GM15510 (cell line): ENCODE results near the gene WDR17.

ENCODE experiments used
- POLR2A ChIP-seq: IDR thresholded peaks from 3 replicates; pipeline ENCODE4 v1.6.1; 2011; ENCODE audit warnings: borderline replicate concordance; ENCODE audit not compliant: insufficient read length; ENCODE audit errors: extremely low read depth

The WDR17 gene

DNA sequence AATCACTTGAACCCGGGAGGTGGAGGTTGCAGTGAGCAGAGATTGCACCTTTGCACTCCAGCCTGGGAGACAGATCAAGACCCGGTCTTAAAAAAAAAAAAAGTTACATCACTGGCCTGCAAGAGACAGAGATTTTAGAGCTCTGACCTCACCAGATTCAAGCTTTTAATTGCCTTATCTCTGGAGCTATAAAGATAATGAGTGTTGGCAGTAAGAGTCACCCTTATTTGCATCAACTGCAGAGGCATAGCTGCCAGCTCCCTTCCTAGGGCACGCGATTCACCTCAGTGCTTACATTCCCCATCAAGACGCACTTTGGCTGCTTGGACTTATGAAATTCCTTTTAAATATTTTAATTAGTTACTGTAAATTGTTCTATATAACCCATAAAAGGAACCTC is 142.2 kb downstream of the WDR17 start:
- TF ChIP-seq POLR2A, result no peak

DNA sequence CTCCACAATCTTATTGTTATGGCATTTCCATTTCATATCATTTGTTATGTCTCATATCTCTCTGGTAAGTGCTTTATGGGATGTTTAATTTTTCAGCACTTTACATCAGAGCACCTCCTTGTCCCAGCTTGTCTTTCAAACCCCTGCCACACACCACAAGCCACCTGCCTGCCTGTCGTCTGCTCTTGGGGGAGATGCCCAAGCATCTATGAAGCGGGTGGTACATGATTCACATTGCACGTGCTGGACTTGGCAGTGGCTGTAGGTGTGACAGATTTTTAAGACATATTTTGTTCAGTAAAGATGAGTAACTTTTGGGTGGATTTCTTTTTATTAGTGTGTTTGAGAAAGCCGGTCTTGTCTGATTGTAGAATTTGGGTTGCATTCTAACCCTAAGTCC is 143.9 kb downstream of the WDR17 start:
- no peak for TF ChIP-seq POLR2A

DNA sequence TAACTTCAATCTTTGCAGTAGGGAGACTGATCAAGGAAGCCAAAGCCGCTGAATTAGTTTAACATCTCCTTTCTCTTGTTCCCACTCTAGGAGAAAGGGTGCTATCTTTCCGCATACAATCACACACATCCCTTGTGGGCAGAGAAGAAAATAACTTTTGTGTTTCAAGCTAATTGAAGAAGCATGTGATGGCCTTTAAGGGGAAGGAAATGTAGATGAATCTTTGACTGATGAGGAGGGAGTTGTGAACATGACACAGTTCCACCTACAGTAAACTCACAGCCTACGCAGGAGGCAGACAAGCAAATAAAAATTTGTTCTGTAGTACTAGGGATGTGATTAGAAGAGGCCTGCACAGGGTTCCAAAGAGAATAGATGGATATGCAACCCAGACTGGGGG is 144.5 kb downstream of the WDR17 start:
- TF ChIP-seq POLR2A, result no peak

DNA sequence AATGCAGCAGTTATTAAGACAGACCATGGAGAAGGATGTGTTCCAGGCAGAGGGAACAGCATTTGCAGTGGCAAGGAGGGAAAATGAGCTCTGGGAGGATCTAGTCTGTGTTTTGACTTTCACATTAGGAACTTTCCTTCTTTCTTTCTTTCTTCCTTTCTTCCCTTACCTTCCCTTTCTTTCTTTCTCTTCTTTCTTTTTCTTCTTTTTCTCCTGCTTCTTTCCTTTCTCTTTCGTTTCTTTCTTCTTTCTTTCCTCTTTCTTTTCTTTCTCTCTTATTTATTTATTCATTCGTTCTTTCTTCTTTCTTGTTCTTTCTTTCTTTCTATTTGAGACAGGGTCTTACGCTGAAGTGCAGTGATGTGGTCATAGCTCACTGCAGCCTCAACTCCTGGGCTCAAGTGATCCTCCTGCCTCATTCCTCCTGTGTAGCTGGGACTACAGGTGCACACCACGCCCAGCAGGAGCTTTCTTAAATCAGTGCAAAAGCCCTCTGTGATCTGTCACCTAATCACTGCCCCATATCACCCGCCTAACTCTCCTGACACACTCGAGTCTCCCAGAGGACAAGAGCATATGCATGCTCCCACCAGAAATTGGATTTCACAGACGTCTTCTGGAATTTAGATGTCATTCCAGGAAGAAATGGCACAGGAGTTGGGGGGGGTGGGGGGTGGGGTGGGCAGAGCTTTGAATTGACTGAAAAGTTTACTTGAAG is 145.1 kb downstream of the WDR17 start:
- no peak for TF ChIP-seq POLR2A

DNA sequence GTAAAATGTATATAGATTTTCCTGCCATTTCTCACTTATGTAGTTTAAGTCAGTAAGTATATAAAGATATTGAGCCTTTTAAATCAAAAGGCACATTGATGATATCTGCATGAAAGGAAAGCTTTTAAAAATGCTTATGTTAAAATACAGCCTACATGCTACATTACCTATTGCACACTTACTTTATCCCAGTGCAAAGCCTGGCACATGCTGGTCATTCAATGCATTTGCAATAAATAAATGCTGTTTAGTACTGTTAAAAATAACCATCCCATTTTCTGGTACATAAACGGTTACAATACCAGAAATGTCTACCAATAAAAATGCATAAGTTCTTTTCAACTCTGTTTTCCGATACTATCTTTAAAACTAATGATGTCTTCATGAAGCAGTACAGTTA is 151.9 kb downstream of the WDR17 start:
- no peak for TF ChIP-seq POLR2A

DNA sequence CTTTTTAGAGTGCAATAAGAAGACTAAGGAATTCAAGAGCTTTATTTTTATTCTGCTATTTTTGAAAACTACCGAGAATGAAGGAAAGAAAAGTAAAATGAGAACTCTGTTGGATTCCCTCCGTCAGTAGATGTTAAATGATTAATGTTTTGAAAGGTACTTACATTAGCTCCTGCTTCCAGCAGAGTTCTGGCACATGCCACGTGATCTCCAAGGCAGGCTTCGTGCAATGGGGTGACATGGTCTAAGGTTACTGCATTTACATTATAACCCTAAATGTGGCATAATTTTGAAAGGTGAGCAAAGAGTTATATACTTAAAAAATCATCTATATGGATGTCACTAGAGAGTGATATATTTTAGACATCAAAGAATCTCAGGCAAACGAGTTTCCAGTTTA is 156.5 kb downstream of the WDR17 start:
- no peak for TF ChIP-seq POLR2A

DNA sequence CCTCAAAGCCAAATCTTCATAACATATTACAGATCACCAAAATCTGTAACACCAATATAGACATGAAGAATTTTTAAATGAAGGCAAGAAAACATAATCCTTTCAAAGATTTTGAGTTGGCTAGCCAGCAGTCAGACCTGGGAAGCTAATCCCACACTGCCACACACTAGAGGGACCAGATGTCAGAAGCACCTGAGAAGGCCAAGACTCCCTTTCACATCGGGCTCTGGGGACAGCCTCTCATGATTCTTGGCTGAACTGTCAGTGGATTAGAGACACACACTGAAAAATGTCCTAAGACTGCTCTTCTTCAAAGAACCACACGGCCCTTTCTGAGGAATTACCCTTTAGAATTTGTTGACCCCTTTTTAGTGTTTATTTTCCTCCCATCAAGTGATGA is 157.9 kb downstream of the WDR17 start:
- no peak for TF ChIP-seq POLR2A

DNA sequence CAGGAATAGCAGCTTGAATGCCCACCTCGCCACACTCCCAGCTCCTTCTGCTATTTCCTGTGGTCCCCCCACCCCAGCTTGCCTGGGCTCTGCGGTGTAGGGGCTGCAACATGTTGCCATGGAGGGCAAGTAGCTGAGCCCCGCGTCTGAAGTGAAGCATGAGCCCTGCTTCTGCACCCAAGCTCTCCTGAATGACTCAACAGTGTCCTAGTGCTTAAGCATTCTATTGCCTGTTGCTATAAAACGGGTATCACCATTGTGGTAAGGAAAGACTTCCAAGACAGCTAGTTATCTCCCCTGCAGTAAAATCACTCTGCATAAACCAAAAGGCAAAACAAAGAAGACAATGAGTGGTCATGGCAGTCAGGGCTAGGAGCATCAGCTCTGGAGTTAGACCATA is 161.1 kb downstream of the WDR17 start:
- TF ChIP-seq POLR2A, result no peak

DNA sequence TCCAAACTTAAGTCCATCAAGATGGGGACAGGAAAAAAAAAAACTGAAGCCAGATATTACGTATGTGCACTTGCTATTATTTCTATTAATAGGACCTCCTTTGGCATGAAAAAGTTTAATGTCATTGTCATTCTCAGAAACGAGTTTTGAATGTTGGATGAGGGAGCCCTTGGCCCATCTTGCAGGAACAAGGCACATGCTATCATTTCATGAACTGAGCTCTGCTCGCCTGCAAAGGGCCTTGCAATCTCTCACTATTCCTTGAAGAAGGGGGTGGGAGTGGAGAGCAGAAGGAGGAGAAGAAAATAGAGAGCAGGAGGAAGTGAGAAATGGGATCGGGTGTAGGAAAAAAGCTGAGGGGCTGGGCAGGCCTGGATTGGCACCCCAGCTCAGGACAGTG is 164.0 kb downstream of the WDR17 start:
- TF ChIP-seq POLR2A, result no peak
